ENCODE measurements around the gene TMX2. TPM values are rescaled to one million over a fixed set of nuclear protein-coding genes. Genes with fewer than 3 reads are reported as not detected.
A peak's percentile ranks its signal among the peaks of the same experiment; 100 is the strongest.

The TMX2 gene
- total RNA-seq, 1 experiment from 2014 or later: 138 TPM

GRCh38 chr11:57781529-57781943, 69.1 kb downstream of the TMX2 start:
- Histone ChIP-seq H3K9me2 (ENCODE audit: insufficient read depth) (no peaks in the 10 kb centered on the region), H3K36me3 (ENCODE audit: low read depth) (peaks cover 10% of the 10 kb centered on the region; the same call in 1 of the 2 replicates), H3F3A (ENCODE audit: insufficient read depth, low read depth) (peaks cover 64% of the 10 kb centered on the region), H3K4me1 (replicated peaks; ENCODE audit: insufficient read depth) (peaks cover 64% of the 10 kb centered on the region), H3K27ac (peak overlapping the region; percentile 93), H3K27me3 (ENCODE audit: insufficient read depth, low read depth) (no peaks in the 10 kb centered on the region), H3K79me2 (ENCODE audit: low read depth) (peaks cover 93% of the 10 kb centered on the region), H3K4me2 (peak overlapping the region; percentile 91), H4K20me1 (ENCODE audit: insufficient read depth) (no peaks in the 10 kb centered on the region), H2AFZ (no peak overlapping the region), H3K4me3 (peak overlapping the region; percentile 33; the same call in 1 of the 2 replicates), H3K9me3 (ENCODE audit: insufficient read depth, low read depth) (no peaks in the 10 kb centered on the region)
- no TSS peak for BruUV-seq (replicated peaks)
- intact Hi-C loops (cut with micrococcal nuclease; ENCODE audit: unreplicated experiment): loop anchor here (1.0 kb wide), 1 partner anchor 18 kb away; no protein-coding TSS in a partner anchor
- peak; percentile 92 to 99 for DNase-seq
- ChIA-PET POLR2A (ENCODE audit: unreplicated experiment) (interaction anchor here (0.6 to 1.7 kb wide), 8 partner anchors 10 to 46 kb away, joined by 4 to 17 read pairs (median 8); partner anchors contain the start of gene CTNND1), CTCF (interaction anchor here (0.7 to 1.4 kb wide), 4 partner anchors 18 to 21 kb away, joined by 3 to 5 read pairs (median 4); no protein-coding TSS in a partner anchor)
- TF ChIP-seq EZH2 (IDR thresholded peaks at IDR 0.05; ENCODE audit: low read depth) (no peak), CTCF (conservative IDR thresholded peaks at IDR 0.05) (0 out of 2 replicates have a peak, but pooled peaks have one; percentile 9)

DNA sequence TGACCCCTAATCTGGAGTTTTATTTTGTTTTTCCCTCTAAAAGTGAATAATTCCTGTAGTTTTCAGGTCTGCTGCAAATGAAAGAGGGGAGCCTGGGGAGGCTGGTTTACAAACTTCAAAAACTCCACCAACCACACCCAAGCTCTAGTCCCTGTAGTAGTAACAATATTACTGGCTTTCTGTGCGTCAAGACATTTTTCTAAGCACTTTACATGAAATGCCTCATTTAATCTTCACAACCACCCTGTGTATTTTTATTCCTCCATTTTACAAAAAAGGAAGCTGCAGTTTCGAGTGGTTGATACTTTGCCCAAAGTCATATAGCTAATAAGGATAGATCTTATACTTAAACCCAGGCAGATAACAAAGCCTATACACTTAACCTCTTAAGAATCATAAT, 72.7 kb downstream of the TMX2 start:
- Histone ChIP-seq H3K27ac (peak overlapping the region; percentile 14; the same call in 1 of the 2 replicates), H3K4me3 (no peak overlapping the region), H4K20me1 (ENCODE audit: insufficient read depth) (peaks cover 3% of the 10 kb centered on the region; the same call in 1 of the 2 replicates), H3K4me2 (no peak overlapping the region), H3K9me2 (ENCODE audit: insufficient read depth) (no peaks in the 10 kb centered on the region), H3K27me3 (ENCODE audit: insufficient read depth, low read depth) (no peaks in the 10 kb centered on the region), H3F3A (ENCODE audit: insufficient read depth, low read depth) (peaks cover 33% of the 10 kb centered on the region), H3K36me3 (ENCODE audit: low read depth) (peaks cover 40% of the 10 kb centered on the region), H3K4me1 (replicated peaks; ENCODE audit: insufficient read depth) (peaks cover 61% of the 10 kb centered on the region), H3K9me3 (ENCODE audit: insufficient read depth, low read depth) (no peaks in the 10 kb centered on the region), H3K79me2 (ENCODE audit: low read depth) (peaks cover 96% of the 10 kb centered on the region), H2AFZ (no peak overlapping the region)
- intact Hi-C loops (cut with micrococcal nuclease; ENCODE audit: unreplicated experiment): no loop called here
- POLR2A ChIA-PET (ENCODE audit: unreplicated experiment): interaction anchor here (0.6 to 0.7 kb wide), 2 partner anchors 13 to 82 kb away, joined by 9 to 10 read pairs; no protein-coding TSS in a partner anchor
- DNase-seq: no peak
- CTCF ChIA-PET: interaction anchor here (1.0 kb wide), 1 partner anchor 20 kb away, joined by 7 read pairs; no protein-coding TSS in a partner anchor
- no TSS peak for BruUV-seq (replicated peaks)
- TF ChIP-seq EZH2 (IDR thresholded peaks at IDR 0.05; ENCODE audit: low read depth) (no peak), CTCF (conservative IDR thresholded peaks at IDR 0.05) (no peak)

DNA sequence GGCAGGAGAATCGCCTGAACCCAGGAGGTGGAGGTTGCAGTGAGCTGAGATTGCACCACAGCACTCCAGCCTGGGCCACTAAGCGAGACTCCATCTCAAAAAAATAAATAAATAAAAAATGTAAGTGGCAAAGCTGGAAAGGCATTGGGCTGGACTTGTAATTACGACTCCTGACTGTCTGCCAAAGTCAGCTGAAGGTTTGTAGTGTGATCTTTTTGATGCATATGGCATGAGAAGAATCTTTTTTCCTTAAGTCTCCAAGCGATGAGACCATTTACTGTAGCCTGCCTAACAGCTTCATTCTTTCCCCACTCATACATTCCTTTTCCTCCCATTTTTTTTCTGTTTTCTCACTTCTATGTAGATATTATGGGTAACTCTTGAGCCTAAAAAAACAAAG, 74.0 kb downstream of the TMX2 start:
- H3K4me2 ChIP-seq: no peak overlapping the region
- CTCF ChIA-PET: no interaction called here

More for the DNA sequence above, 74.0 kb downstream of the TMX2 start:
- H2AFZ ChIP-seq: no peak overlapping the region
- intact Hi-C loops (cut with micrococcal nuclease; ENCODE audit: unreplicated experiment): no loop called here
- no peak for DNase-seq
- H3F3A ChIP-seq (ENCODE audit: insufficient read depth, low read depth): peaks cover 19% of the 10 kb centered on the region
- no peaks in the 10 kb centered on the region for H3K9me2 ChIP-seq (ENCODE audit: insufficient read depth)
- H3K36me3 ChIP-seq (ENCODE audit: low read depth): peaks cover 40% of the 10 kb centered on the region
- BruUV-seq (replicated peaks): no TSS peak
- H3K4me3 ChIP-seq: no peak overlapping the region
- H3K4me1 ChIP-seq (replicated peaks; ENCODE audit: insufficient read depth): peaks cover 55% of the 10 kb centered on the region
- peaks cover 3% of the 10 kb centered on the region; the same call in 1 of the 2 replicates for H4K20me1 ChIP-seq (ENCODE audit: insufficient read depth)
- TF ChIP-seq CTCF (conservative IDR thresholded peaks at IDR 0.05): no peak
- no peak for TF ChIP-seq EZH2 (IDR thresholded peaks at IDR 0.05; ENCODE audit: low read depth)
- no peaks in the 10 kb centered on the region for H3K27me3 ChIP-seq (ENCODE audit: insufficient read depth, low read depth)
- H3K9me3 ChIP-seq (ENCODE audit: insufficient read depth, low read depth): no peaks in the 10 kb centered on the region
- peak overlapping the region; percentile 20; the same call in 1 of the 2 replicates for H3K27ac ChIP-seq
- H3K79me2 ChIP-seq (ENCODE audit: low read depth): peaks cover 97% of the 10 kb centered on the region
- POLR2A ChIA-PET (ENCODE audit: unreplicated experiment): no interaction called here

All from PC-9 (cell line).